Astrocyte of the cerebellum (primary cell): ENCODE data around the gene MYG1.

Experiments used
- DNase-seq: peaks from one replicate; pipeline ENCODE4 v3.0.0-alpha.2; 2011; ENCODE audit warnings: low read depth
- H3K4me3 ChIP-seq: 2 replicates; pipeline ENCODE4 v1.5.1; 2011; ENCODE audit warnings: mild to moderate bottlenecking, low read depth, low read length, moderate library complexity
- CTCF ChIP-seq: IDR thresholded peaks from 2 replicates; pipeline ENCODE4 v1.5.1; 2012; ENCODE audit warnings: low read length, low read depth, moderate library complexity, mild to moderate bottlenecking; ENCODE audit errors: missing control alignments
- in situ Hi-C: cut with HindIII; loops from 2 replicates; pipeline ENCODE4 v1.10.0; 2017; ENCODE audit warnings: low sequenced_read_pairs

The MYG1 gene

GRCh38 chr12:53306826-53307225, 7.3 kb downstream of the MYG1 start:
- no peak for DNase-seq
- TF ChIP-seq CTCF, result no peak
- in situ Hi-C loops, result no loop called here
- no peak overlapping the region for H3K4me3 ChIP-seq

- no peak for TF ChIP-seq CTCF
- no peak for DNase-seq
- in situ Hi-C loops, result no loop called here
- H3K4me3 ChIP-seq, result no peak overlapping the region
Observed at GRCh38 chr12:53308276-53308675, 8.8 kb downstream of the MYG1 start.

- DNase-seq, result no peak
- no peak for TF ChIP-seq CTCF
Observed at GRCh38 chr12:53313996-53314395, 14.5 kb downstream of the MYG1 start.

GRCh38 chr12:53320352-53321195, 21.1 kb downstream of the MYG1 start:
- no peak for DNase-seq
- peak overlapping the region; percentile 74 for H3K4me3 ChIP-seq
- TF ChIP-seq CTCF, result no peak
- in situ Hi-C loops, result no loop called here

More at GRCh38 chr12:53313996-53314395, 14.5 kb downstream of the MYG1 start:
- in situ Hi-C loops, result no loop called here
- H3K4me3 ChIP-seq, result no peak overlapping the region

GRCh38 chr12:53324113-53324778, 24.8 kb downstream of the MYG1 start:
- peak overlapping the region; percentile 47 for H3K4me3 ChIP-seq
- TF ChIP-seq CTCF, result no peak
- in situ Hi-C loops, result no loop called here
- no peak for DNase-seq

- in situ Hi-C loops, result no loop called here
Observed at GRCh38 chr12:53324779-53325510, 25.4 kb downstream of the MYG1 start.

More at GRCh38 chr12:53324779-53325510, 25.4 kb downstream of the MYG1 start:
- peak; percentile 55 for DNase-seq
- peak; percentile 60 for TF ChIP-seq CTCF
- H3K4me3 ChIP-seq, result peak overlapping the region; percentile 47
